ENCODE results near the gene ZNF682. TPM values are rescaled to one million over a fixed set of nuclear protein-coding genes. Genes with fewer than 3 reads are reported as not detected.

The ZNF682 gene
- total RNA-seq, 1 experiment from 2014 or later, result 23.0 TPM

DNA sequence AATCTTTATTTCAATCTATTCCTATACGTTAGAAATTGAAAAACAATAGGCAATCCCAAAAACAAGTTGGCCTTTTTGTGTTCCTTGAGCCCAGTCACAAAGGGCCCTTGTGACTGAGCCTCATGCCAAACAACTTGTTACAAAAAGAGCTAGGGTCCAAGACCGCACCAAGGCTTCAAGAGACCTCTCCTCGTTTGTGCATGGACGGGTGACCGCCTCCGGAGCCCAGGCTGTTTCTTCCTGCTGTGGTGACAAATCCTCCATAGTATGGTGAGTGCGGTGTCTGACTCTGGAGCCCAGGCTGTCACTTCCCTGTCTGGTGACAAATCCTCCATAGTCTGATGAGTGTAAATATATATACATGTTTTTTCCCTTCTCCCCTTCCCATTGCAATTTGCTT is 74.9 kb downstream of the ZNF682 start:
- H2BK12ac ChIP-seq (ENCODE audit: insufficient read length, low read depth, low read length), result no peak overlapping the region
- no peaks in the 10 kb centered on the region for H3K9me3 ChIP-seq (ENCODE audit: control insufficient read depth, low read depth, low read length)
- H3K4me3 Mint-ChIP-seq, result no peak overlapping the region

More for the DNA sequence above, 74.9 kb downstream of the ZNF682 start:
- Mint-ChIP-seq H3K36me3 (ENCODE audit: insufficient read depth in 1 of 3, low read depth in 3 of 3) (peaks cover 12 to 25% (median 24%) of the 10 kb centered on the region in 3 experiments), H3K9me3 (peaks cover 36 to 54% of the 10 kb centered on the region in 2 experiments), H3K27me3 (ENCODE audit: low read depth) (peaks cover 2% of the 10 kb centered on the region; the same call in 1 of the 2 replicates), H3K4me1 (peaks cover 0 to 2% of the 10 kb centered on the region in 2 experiments; a peak in 1 of 4 replicates), H3K27ac (no peak overlapping the region)
- no peak overlapping the region for H3K56ac ChIP-seq (ENCODE audit: insufficient read length, low read depth, low read length)
- no peak overlapping the region for H3K27ac ChIP-seq (ENCODE audit: insufficient read length, low read depth, low read length)
- H4K91ac ChIP-seq (ENCODE audit: insufficient read length, low read depth, low read length), result no peak overlapping the region
- no peak overlapping the region for H3K4me2 ChIP-seq (ENCODE audit: insufficient read depth, insufficient read length, low read length)
- H3K14ac ChIP-seq (ENCODE audit: insufficient read depth, low read length), result no peak overlapping the region
- WGBS (ENCODE audit: extremely low coverage, insufficient read length, low lambda C conversion rate), result no CpG with 5 or more reads among the region's 7 CpGs
- no peak overlapping the region for H2BK120ac ChIP-seq (ENCODE audit: low read depth, low read length, poor library complexity, severe bottlenecking)
- DNase-seq, result no peak
- no peak overlapping the region for H4K5ac ChIP-seq (ENCODE audit: insufficient read length, low read depth, low read length)
- H3K9ac ChIP-seq (ENCODE audit: extremely low read depth, insufficient read length, low read length), result no peak overlapping the region
- H3T11ph ChIP-seq (ENCODE audit: low read length), result no peak overlapping the region
- no peaks in the 10 kb centered on the region for H3K27me3 ChIP-seq (ENCODE audit: insufficient read depth, low read length)
- no peak overlapping the region for H2AK5ac ChIP-seq (ENCODE audit: insufficient read length, low read length)
- H3K18ac ChIP-seq (ENCODE audit: insufficient read length, low read depth, low read length), result no peak overlapping the region
- no peak overlapping the region for H4K8ac ChIP-seq (replicated peaks; ENCODE audit: insufficient read length, low read depth, low read length)
- no peaks in the 10 kb centered on the region for H3K23me2 ChIP-seq (ENCODE audit: insufficient read length, low read depth, low read length, poor library complexity, severe bottlenecking)
- no peak overlapping the region for H3K23ac ChIP-seq (ENCODE audit: insufficient read length, low read depth, low read length)
- TF ChIP-seq, protein P1, sequence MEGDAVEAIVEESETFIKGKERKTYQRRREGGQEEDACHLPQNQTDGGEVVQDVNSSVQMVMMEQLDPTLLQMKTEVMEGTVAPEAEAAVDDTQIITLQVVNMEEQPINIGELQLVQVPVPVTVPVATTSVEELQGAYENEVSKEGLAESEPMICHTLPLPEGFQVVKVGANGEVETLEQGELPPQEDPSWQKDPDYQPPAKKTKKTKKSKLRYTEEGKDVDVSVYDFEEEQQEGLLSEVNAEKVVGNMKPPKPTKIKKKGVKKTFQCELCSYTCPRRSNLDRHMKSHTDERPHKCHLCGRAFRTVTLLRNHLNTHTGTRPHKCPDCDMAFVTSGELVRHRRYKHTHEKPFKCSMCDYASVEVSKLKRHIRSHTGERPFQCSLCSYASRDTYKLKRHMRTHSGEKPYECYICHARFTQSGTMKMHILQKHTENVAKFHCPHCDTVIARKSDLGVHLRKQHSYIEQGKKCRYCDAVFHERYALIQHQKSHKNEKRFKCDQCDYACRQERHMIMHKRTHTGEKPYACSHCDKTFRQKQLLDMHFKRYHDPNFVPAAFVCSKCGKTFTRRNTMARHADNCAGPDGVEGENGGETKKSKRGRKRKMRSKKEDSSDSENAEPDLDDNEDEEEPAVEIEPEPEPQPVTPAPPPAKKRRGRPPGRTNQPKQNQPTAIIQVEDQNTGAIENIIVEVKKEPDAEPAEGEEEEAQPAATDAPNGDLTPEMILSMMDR (conservative IDR thresholded peaks at IDR 0.05), result no peak
- H2BK5ac ChIP-seq (ENCODE audit: insufficient read length, low read length), result no peak overlapping the region
- H3K79me1 ChIP-seq (ENCODE audit: insufficient read depth, low read depth, low read length, poor library complexity, severe bottlenecking), result no peaks in the 10 kb centered on the region
- H2AFZ ChIP-seq (ENCODE audit: low read length), result no peak overlapping the region
- no peaks in the 10 kb centered on the region for H3K79me2 ChIP-seq (ENCODE audit: insufficient read depth, low read length)
- H2BK15ac ChIP-seq (ENCODE audit: low read depth, low read length), result no peak overlapping the region
- no peak overlapping the region for H2BK20ac ChIP-seq (ENCODE audit: low read depth, low read length, poor library complexity, severe bottlenecking)
- H3K4me1 ChIP-seq (ENCODE audit: insufficient read depth, low read length), result no peaks in the 10 kb centered on the region
- no peaks in the 10 kb centered on the region for H4K20me1 ChIP-seq (ENCODE audit: control insufficient read depth, insufficient read depth, insufficient read length)
- H3K4ac ChIP-seq (ENCODE audit: low read depth, low read length), result no peak overlapping the region

Measured in H9 (cell line).